Anterior cingulate cortex (tissue), 58 donors: Measurements from ENCODE around the gene MEIOB.
"Not testable (repeated sequence)": the region's sequence is repeated elsewhere in the genome, so short reads cannot be mapped to it uniquely, and the experiment has no call there.

ENCODE experiments used
- DNase-seq, 58 donors: peaks; one replicate each; lab custom pipeline; 2025; lab: John Stamatoyannopoulos, UW

The MEIOB gene

GRCh38 chr16:1871974-1872635 lies at the start of gene MEIOB:
MEIOB (minus strand) TSS chr16:1872164; CDS start chr16:1868175, 3,989 bp downstream.
- DNase-seq, result peak in 8 of 58 donors; percentile 2 to 29 (median 8)

DNA sequence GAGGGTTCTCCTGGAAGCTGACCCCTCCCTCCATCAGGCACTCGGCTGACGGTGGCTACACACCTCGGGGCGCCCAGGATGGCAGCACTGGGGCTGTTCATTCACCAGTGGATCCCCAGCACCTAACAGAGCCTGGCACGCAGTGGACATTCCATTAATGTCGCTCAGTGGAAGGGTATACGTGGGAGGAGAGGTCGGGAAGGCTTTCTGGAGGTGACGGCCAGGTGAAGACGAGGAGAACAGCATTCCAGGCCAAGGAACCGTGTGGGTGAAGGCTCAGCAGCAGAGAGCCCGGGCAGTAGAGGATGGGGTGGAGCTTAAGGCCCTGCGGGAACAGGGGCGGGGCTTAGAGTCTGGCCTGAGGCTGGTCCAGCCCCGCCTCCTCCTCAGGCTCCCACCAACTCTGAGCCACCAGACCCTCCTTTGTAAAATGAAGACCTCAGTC lies 48.8 kb upstream of the MEIOB start:
- DNase-seq, result no peak

DNA sequence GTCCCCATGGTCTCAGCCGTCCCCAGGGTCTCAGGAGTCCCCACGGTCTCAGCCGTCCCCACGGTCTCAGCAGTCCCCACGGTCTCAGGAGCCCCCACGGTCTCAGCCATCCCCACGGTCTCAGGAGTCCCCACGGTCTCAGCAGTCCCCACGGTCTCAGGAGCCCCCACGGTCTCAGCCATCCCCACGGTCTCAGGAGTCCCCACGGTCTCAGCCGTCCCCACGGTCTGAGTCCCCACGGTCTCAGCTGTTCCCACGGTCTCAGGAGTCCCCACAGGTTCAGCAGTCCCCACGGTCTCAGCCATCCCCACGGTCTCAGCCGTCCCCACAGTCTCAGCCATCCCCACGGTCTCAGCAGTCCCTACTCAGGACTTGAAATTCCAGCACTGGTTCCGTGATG lies 48.2 kb upstream of the MEIOB start:
- not testable (repeated sequence) for DNase-seq

DNA sequence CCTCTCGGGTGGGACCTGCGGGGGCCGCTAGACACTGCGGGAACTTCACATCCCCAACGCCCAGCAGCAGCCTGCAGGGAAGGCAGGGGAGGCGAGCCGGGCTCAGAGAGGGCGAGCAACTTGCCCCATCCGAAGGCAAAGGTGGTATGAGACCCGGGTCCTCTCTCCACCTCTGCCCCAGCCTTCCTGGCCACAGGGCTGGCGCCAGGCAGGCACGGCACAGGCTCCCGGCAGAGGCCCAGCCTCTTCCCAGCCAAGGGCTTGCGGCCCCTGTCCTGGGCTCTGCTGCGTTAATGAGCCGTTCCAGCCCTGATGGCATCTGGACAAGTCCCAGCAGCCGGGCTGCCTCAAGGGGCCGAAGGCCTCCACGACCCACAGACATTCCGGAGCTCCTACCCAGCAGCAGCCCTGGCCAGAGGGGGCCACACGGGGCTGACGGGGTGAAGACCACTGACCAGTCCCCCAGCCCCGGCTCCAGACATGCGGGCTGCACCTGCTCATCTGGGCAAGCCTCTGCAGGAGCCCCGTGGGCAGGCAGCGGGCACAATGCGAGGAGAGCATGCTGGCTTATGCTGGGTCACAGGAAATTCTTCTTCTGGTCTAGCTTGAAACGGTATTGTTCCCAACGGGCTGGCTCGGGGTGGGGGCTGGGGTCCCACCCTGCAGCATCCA lies 47.5 kb upstream of the MEIOB start:
- no peak for DNase-seq

DNA sequence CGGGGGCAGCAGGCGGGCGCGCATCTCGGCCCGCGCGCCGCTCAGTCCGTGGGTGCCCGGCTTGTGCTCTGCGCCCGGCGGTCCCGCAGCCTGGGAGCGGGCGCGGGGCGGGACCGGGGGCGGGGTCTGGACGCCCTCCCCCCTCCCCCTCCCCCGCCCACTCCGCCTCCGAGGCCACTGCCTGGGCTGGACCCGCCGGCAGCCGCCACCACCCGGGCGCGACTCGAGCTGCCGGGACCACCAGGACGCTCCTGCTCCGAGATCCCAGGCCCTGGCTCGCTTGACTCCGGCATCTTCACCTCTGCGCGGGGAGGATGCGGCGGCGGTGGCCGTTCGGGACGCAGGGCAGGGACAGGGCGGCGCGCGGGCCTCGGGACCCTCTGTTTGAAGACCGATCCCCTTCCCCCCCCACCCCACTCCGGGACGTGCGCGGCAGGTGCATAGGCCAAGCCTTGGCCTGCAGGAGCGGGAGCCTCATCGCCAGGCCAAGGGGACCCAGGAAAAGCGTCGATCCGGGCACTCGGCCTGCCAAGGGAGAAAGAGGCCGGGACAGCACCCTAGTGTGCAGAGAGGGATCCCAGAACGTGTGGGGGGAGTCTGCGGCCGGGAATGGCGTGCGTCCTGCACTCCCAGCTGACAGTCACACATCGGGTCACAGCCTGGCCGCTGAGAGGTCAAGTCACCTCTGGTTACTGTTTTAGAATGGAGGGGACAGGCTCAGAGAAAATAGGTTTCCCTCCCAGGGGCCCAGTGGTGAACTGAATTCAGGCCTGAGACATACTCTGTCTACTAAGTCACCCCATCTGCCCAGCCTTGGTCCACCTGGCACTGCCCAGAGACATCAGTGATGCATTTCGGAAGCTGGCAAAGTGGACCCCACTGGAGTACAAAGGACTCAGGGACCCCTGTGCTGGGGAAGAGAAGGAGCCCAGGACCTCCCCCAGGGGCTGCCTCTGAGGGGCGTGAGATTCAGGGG lies 46.7 kb upstream of the MEIOB start, which contains the start of gene HS3ST6:
Gene HS3ST6 (minus strand): TSS at position 65 of the 976 bp plus-strand sequence. CDS start 92 bp downstream, outside the sequence.
- no peak for DNase-seq

DNA sequence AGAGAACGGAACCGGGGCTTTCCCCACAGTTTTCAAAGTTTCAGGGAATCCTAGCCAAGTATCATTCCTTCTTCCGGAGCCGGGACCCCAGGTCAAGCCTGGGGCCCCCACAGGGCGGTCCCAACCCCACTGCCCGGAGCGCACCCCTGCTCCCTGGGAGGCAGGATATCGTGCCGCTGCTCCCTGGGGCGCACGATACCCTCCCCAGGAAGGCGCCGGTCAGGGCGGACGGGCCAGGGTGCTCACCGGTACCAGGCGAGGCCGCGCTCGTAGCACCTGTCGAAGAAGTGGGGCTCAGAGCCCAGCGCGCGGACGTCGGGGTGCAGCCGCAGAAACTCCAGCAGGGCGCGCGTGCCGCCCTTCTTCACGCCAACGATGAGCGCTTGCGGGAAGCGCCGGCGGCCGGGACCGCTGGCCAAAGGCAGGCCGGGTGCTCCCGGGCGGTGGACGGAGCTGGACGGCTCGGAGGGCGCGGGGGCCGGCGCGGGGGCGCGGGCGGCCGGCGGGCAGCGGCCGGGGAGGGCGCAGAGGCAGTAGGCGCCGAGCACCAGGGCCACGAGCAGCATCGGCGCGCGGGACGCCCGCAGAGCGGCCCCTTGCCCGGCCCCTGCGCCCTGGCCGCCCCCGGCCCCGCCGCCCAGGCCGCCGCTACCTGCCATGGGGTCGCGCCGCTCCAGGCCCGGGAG lies 45.8 kb upstream of the MEIOB start:
- DNase-seq, result no peak

- DNase-seq, result no peak
These were observed 45.2 kb upstream of the MEIOB start for GRCh38 chr16:1917056-1917664.

- no peak for DNase-seq
These were observed 44.7 kb upstream of the MEIOB start for GRCh38 chr16:1916640-1916990.

GRCh38 chr16:1915732-1916639 lies 44.0 kb upstream of the MEIOB start:
- no peak for DNase-seq

GRCh38 chr16:1914988-1915387 lies 43.0 kb upstream of the MEIOB start:
- DNase-seq, result no peak

- DNase-seq, result no peak
These were observed 42.2 kb upstream of the MEIOB start for GRCh38 chr16:1914084-1914608.

DNA sequence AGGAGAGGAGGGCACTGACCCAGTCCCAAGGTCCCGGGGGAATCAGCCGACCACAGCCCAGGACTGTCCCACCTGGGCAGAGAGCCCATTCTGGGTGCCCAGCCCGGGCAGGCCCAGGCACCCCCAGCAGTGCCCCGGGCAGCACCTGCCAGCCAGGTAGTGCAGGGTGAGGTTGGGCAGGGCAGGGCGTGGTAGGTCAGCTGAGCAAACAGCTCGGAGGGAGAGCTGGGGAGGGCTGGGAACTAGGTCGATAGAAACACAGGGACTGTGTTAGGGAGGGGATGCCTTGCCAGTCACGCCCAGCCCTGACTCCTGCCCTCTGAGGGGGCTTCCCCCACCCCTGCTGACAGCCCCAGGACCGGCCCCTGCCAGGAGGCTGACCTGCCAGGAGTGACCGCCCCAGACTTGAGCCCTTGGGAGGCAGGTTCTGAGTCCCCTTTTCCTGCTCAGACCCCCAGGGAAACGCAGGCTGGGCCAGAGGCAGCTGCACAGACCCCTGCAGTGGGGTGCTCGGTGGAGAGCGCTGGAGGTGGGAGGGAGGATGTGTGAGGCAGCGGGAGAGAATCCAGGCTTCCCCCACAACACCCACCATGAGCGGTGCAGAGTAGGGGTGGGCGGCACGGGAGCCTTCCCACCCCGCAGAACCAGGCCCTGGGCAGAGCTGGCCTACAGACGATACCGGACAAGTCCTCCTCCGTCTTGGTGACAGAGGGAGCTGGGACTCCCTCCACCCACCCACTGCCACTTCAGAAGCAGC lies 41.5 kb upstream of the MEIOB start:
- no peak for DNase-seq

DNA sequence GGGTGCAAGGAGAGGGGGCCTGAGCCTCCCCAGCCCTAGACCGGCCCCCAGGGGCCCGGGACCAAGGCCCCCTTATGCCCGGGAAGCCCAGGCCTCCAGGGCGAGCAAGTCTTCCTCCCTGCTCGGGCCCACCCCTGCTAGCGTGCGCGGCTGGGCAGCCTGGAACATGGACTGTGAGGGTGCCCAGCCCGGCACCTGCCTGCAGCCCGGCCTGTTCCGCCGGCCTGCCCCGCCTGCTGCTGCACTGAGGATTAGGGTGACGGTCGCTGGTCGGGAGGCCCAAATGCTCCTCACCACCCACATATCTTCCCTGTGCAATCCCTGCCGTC lies 40.2 kb upstream of the MEIOB start:
- DNase-seq, result no peak

DNA sequence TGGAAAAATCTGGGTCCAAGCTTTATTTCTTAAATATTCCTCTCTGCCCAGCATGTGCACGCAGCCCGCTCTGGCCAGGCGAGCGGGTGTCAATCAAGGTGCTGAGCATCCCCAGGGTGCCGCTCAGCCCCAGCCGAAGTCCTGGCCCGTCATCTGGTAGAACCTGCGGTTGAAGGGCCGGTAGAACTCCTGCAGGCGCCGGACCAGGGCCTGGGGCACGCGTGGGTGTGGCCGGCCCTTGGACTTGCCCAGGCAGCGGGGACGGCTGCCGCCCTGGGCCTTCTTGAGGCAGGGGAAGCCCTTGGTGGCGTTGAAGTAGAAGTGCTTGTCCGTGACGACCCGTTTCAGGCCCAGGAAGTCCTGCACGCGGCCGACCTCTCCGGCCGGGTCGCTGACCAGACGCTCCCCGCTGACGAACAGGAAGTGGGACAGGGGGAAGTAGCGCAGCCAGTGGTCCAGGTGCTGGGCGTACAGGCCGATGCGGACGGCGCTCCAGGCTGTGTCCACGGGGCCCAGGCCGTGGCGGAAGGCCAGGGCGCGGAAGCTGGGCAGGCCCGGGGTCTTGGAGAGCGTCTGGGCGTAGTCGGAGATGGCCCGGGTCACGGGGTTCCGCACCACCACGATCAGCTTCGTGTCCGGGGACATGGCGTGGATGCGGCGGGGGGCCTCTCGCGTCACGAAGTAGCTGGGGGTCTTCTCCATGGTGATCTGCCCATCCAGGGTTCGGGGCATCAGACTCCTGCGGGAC lies 39.7 kb upstream of the MEIOB start:
- no peak for DNase-seq

DNA sequence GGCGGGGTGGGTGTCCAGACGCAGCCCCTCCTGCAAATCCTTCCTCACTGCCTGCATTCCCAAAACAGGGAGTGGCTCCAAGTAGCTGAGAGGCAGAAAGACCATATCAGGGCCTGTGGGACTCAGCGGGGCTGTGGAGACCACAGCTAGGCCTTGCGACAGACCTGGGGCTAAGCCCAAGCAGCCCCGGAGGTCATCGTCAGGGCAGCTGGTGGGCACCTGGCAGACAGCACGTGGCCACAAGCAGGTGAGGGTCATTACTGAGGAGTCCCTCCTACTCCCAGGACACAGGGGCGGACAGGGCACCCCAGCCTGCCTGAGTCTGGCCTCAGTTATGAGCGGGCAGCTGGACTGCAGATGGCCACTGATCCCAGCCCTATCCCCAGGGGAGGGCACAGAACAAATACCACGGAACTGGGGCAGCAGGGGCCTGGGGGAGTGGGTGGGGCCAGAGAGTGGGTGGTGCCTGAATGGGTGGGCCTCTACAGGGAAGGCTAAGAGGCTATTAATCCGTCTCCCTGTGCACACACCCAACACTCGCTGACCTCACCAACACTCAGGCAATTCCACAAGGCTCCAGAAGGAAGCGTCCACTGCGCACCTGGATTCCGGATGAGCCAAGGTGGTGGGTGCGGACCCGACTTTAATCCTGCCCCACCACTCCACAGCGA lies 37.7 kb upstream of the MEIOB start:
- DNase-seq, result no peak

DNA sequence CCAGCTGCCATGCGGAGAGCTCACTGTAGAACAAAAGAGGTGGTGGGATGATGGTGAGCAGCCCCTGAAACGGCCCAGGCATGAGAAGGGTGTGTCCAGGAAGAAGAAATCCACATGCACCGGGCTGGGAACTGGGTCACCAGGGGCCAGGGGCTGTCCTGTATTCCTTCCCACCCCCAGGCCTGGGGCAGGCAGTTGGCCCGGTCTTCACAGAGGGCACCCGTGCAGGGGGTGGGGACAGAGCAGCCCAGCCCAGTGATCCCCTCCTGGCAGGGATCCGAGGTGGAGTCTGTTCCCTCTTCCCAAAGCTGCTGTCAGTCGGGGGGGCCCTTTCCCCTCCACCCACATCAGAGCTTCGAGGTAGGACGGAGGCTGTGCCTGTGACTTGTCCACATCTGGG lies 37.0 kb upstream of the MEIOB start:
- DNase-seq, result no peak

DNA sequence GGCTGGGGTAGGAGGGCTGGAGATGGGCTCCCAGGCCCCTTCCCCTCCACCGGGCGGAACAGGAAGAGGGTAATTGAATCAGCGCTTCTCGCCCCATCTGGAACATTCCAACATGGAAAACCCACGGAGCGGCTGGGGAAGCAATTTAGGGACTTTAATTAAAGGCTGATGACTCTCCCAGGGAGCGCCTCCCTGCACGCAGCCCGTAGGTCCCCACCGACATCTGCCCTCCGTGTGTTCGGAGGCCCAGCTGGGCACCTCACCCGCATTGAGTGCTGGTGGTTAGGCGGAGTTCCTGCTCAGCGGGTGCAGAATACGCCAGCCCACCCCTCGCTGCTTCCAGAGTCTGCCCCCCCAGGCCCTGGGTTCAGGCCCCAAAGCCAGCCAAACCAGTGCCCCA lies 36.2 kb upstream of the MEIOB start:
- no peak for DNase-seq
